Psoas muscle (tissue), 8 donors: Measurements from ENCODE around the gene KLF6. TPM values are rescaled to one million over a fixed set of nuclear protein-coding genes. Genes with fewer than 3 reads are reported as not detected.

Source experiments
- ATAC-seq, 4 donors: fragments of 200-7000 bp; cut with Tn5 transposase; one replicate each; pipeline ENCODE4 v1.9.1; 2020; ENCODE audit warnings: moderate library complexity in 3 of 4, mild to moderate bottlenecking in 2 of 4
- DNase-seq, 2 donors: peaks; one replicate each; pipeline ENCODE4 v3.0.0-alpha.2; 2020
- H3K27ac ChIP-seq: fragments of 200-600 bp; one replicate; pipeline ENCODE4 v1.8.0; 2022
- H3K27me3 ChIP-seq, 3 donors: fragments of 200-600 bp in 1 of 3; one replicate each; pipeline versions ENCODE4 v1.6.1 to v1.8.0; 2013 to 2022; ENCODE audit warnings: low read length in 2 of 3, mild to moderate bottlenecking in 2 of 3, moderate library complexity in 1 of 3; ENCODE audit not compliant: insufficient read depth in 3 of 3
- H3K36me3 ChIP-seq, 2 donors: fragments of 200-600 bp in 1 of 2; one replicate each; pipeline versions ENCODE4 v1.6.1 to v1.8.0; 2013 to 2022; ENCODE audit warnings: low read depth in 1 of 2, mild to moderate bottlenecking in 1 of 2, moderate library complexity in 1 of 2; ENCODE audit not compliant: insufficient read depth in 1 of 2
- H3K4me1 ChIP-seq: fragments of 200-600 bp; one replicate; pipeline ENCODE4 v1.8.0; 2022
- H3K4me3 ChIP-seq: fragments of 200-600 bp; one replicate; pipeline ENCODE4 v1.8.0; 2022; ENCODE audit warnings: mild to moderate bottlenecking
- H3K9me3 ChIP-seq: fragments of 200-600 bp; one replicate; pipeline ENCODE4 v1.8.0; 2022
- CTCF ChIP-seq: fragments of 200-600 bp; IDR thresholded peaks from one replicate; pipeline ENCODE4 v1.8.0; 2022; ENCODE audit warnings: antibody characterized with exemption
- WGBS, 3 donors: extraction: QIAGEN DNeasy Blood & Tissue Kit; methylation state at CpG; one replicate each; pipeline versions ENCODE4 v1.1.6 to v1.1.7; 2013; 5-methylcytosine and 5-hydroxymethylcytosine counted together
- intact Hi-C, 2 donors: fragments of 100-400 bp; cut with DNase I; formaldehyde crosslinking; loops; one replicate each; pipeline versions ENCODE4 v1.11.0 to v1.14.2; 2022
- polyA plus RNA-seq, 3 donors: library from polyadenylated mRNA; stranded (reverse); fragments of 200-250 nt; gene quantifications; one replicate each; pipeline ENCODE4 v1.2.3, GENCODE V29; 2013
- total RNA-seq, 4 donors: library from RNA; stranded (reverse); fragmentation: NEBNext Ultra II Directional in 2 of 4; extraction: Animal tissue kit (Norgen Biotek cat#: 25700) in 2 of 4; gene quantifications; one replicate each; pipeline versions ENCODE4 v1.2.1 to v1.2.4, GENCODE V29; 2021 to 2023
- donor health status: healthy with polysubstance abuse.
- donor health status: DM: no; HTN: no; CAD: no; lungs with moderate emphysema.
- donor health status: Bipolar disorder and iron deficiency.
- donor health status: healthy.
- donor health status: DM: yes; HTN: yes; CAD: no.
- donor health status: DM: no; HTN: no; CAD: no.
- donor health status: DM: no; HTN: no; CAD: no.
- donor health status: DM: yes; HTN: yes; CAD: no.

KLF6 gene
- total and polyA plus RNA-seq, 7 donors, result 30.4 to 296 (median 135) TPM

- Histone ChIP-seq H3K4me3 (no peak overlapping the region), H3K9me3 (no peaks in the 10 kb centered on the region), H3K36me3 (no peaks in the 10 kb centered on the region), H3K4me1 (peaks cover 1% of the 10 kb centered on the region), H3K27me3 (no peaks in the 10 kb centered on the region), H3K27ac (no peak overlapping the region)
- no peak for ATAC-seq
- 74 to 85% (median 82%) methylated on average over 4 of the region's 4 CpGs for WGBS, 3 donors
- intact Hi-C loops, result no loop called here
- DNase-seq, result no peak
- TF ChIP-seq CTCF, result no peak
Measured at GRCh38 chr10:3769556-3769955, 15.5 kb downstream of the KLF6 start.

GRCh38 chr10:3766046-3766756 is 18.8 kb downstream of the KLF6 start:
- ATAC-seq (no peak), DNase-seq (no peak)
- 69 to 81% (median 75%) methylated on average over 17 of the region's 17 CpGs for WGBS, 3 donors
- intact Hi-C loops, result no loop called here
- Histone ChIP-seq H3K27ac (no peak overlapping the region), H3K27me3 (no peaks in the 10 kb centered on the region), H3K9me3 (no peaks in the 10 kb centered on the region), H3K4me1 (no peaks in the 10 kb centered on the region), H3K36me3 (no peaks in the 10 kb centered on the region), H3K4me3 (no peak overlapping the region)
- no peak for TF ChIP-seq CTCF

- DNase-seq (no peak), ATAC-seq (no peak)
- no peaks in the 10 kb centered on the region for H3K27me3 ChIP-seq
- H3K4me3 ChIP-seq, result no peak overlapping the region
- 66 to 88% (median 83%) methylated on average over 6 of the region's 6 CpGs for WGBS, 3 donors
- no peak for TF ChIP-seq CTCF
- H3K4me1 ChIP-seq, result no peaks in the 10 kb centered on the region
- H3K27ac ChIP-seq, result no peak overlapping the region
- no peaks in the 10 kb centered on the region for H3K9me3 ChIP-seq
- H3K36me3 ChIP-seq, result no peaks in the 10 kb centered on the region
- intact Hi-C loops, result no loop called here
Measured at GRCh38 chr10:3765146-3765545, 19.9 kb downstream of the KLF6 start.

- no peak for TF ChIP-seq CTCF
- 54 to 75% (median 56%) methylated on average over 5 of the region's 5 CpGs for WGBS, 3 donors
- Histone ChIP-seq H3K4me3 (no peak overlapping the region), H3K27me3 (no peaks in the 10 kb centered on the region), H3K27ac (no peak overlapping the region), H3K36me3 (no peaks in the 10 kb centered on the region), H3K4me1 (no peaks in the 10 kb centered on the region), H3K9me3 (no peaks in the 10 kb centered on the region)
- no peak for ATAC-seq
- DNase-seq, result no peak
- intact Hi-C loops, result no loop called here
Measured at GRCh38 chr10:3764626-3765112, 20.3 kb downstream of the KLF6 start.
